Stimulated activated CD4-positive, alpha-beta T cell treated with anti-CD3 and anti-CD28 coated beads, TNF-alpha, amount 100 ng/mL, for 1 hour (primary cell): ENCODE data around the gene CDIPT.
A peak's percentile ranks its signal among the peaks of the same experiment; 100 is the strongest.
"Not testable (repeated sequence)": the region's sequence is repeated elsewhere in the genome, so short reads cannot be mapped to it uniquely, and the experiment has no call there.

Source experiments
- DNase-seq, 3 donors: peaks; one replicate each; pipeline ENCODE4 v3.0.0-alpha.2; 2020; ENCODE audit warnings: low read depth in 3 of 3, low spot score in 1 of 3

CDIPT gene

GRCh38 chr16:29862884-29863668 is at the start of gene CDIPT:
Gene CDIPT, minus strand, starts transcription at chr16:29863226. Its CDS starts 369 bp downstream, at chr16:29862857.
- DNase-seq, result peak; percentile 79 to 86 (median 86)

GRCh38 chr16:29912087-29912486 is 49.1 kb upstream of the CDIPT start:
- no peak for DNase-seq

GRCh38 chr16:29911676-29912010 is 48.6 kb upstream of the CDIPT start:
- DNase-seq, result no peak

GRCh38 chr16:29910819-29911675 is 48.0 kb upstream of the CDIPT start:
- no peak for DNase-seq

GRCh38 chr16:29909851-29910250 is 46.8 kb upstream of the CDIPT start:
- DNase-seq, result not testable (repeated sequence)

- no peak for DNase-seq
These were observed 46.4 kb upstream of the CDIPT start for GRCh38 chr16:29909391-29909790.

GRCh38 chr16:29908719-29909220 is 45.7 kb upstream of the CDIPT start:
- DNase-seq, result no peak

- DNase-seq, result no peak
These were observed 44.9 kb upstream of the CDIPT start for GRCh38 chr16:29907973-29908372.

- no peak for DNase-seq
These were observed 43.7 kb upstream of the CDIPT start for GRCh38 chr16:29906520-29907244.

- DNase-seq, result no peak
These were observed 42.6 kb upstream of the CDIPT start for GRCh38 chr16:29905668-29906067.

GRCh38 chr16:29904947-29905346 is 41.9 kb upstream of the CDIPT start:
- DNase-seq, result no peak

- DNase-seq, result no peak
These were observed 40.6 kb upstream of the CDIPT start for GRCh38 chr16:29903590-29903989.

GRCh38 chr16:29901607-29901945 is 38.5 kb upstream of the CDIPT start:
- no peak for DNase-seq

GRCh38 chr16:29900888-29901606 is 38.0 kb upstream of the CDIPT start:
- DNase-seq, result no peak

- peak in 2 of 3 donors; percentile 19 to 81 for DNase-seq
These were observed 37.3 kb upstream of the CDIPT start, which contains the start of gene ASPHD1 for GRCh38 chr16:29900102-29900887. Gene ASPHD1, plus strand, starts transcription at chr16:29900488. Its CDS starts 484 bp downstream, at chr16:29900972.

GRCh38 chr16:29899516-29900101 is 36.6 kb upstream of the CDIPT start, which contains the start of gene SEZ6L2:
Gene SEZ6L2, minus strand, starts transcription at chr16:29899550. Its CDS starts 531 bp downstream, at chr16:29899019.
- peak in 1 of 3 donors; percentile 47 for DNase-seq

GRCh38 chr16:29898804-29899515 is 35.9 kb upstream of the CDIPT start:
- no peak for DNase-seq

- DNase-seq, result no peak
These were observed 35.2 kb upstream of the CDIPT start for GRCh38 chr16:29898135-29898803.
